NB4 (cell line): ENCODE results near the gene DPH6.

Experiments
- DNase-seq: peaks from one replicate; pipeline ENCODE4 v3.0.0; 2010; ENCODE audit warnings: low read depth
- H3K4me3 ChIP-seq: one replicate; pipeline ENCODE4 v1.5.1; 2011; ENCODE audit warnings: mild to moderate bottlenecking, low read depth, low read length, moderate library complexity
- CTCF ChIP-seq: IDR thresholded peaks from one replicate; pipeline ENCODE4 v1.5.1; 2012; ENCODE audit warnings: low read depth, low read length
- MAX ChIP-seq: IDR thresholded peaks from 2 replicates; pipeline ENCODE4 v1.6.1; 2011; ENCODE audit warnings: low read depth, low read length
- MYC ChIP-seq: IDR thresholded peaks from 2 replicates; pipeline ENCODE4 v1.6.1; 2011; ENCODE audit warnings: low read depth, low read length
- POLR2A ChIP-seq: IDR thresholded peaks from 2 replicates; pipeline ENCODE4 v1.6.1; 2011; ENCODE audit warnings: mild to moderate bottlenecking; ENCODE audit not compliant: insufficient read length; ENCODE audit errors: extremely low read depth

Gene DPH6

GRCh38 chr15:35327789-35328188 lies 218.2 kb downstream of the DPH6 start:
- no peak for TF ChIP-seq POLR2A
- no peak for TF ChIP-seq MYC
- TF ChIP-seq MAX = no peak
- no peak for TF ChIP-seq CTCF
- DNase-seq = no peak
- H3K4me3 ChIP-seq = no peak overlapping the region

- TF ChIP-seq MAX = no peak
- TF ChIP-seq CTCF = no peak
- no peak for TF ChIP-seq POLR2A
- TF ChIP-seq MYC = no peak
- H3K4me3 ChIP-seq = no peak overlapping the region
- no peak for DNase-seq
These were observed 220.5 kb downstream of the DPH6 start for GRCh38 chr15:35325374-35325941.

GRCh38 chr15:35323141-35323540 lies 222.8 kb downstream of the DPH6 start:
- no peak for TF ChIP-seq CTCF

GRCh38 chr15:35321926-35322325 lies 224.0 kb downstream of the DPH6 start:
- TF ChIP-seq POLR2A (no peak), MAX (no peak), CTCF (no peak), MYC (no peak)
- no peak overlapping the region for H3K4me3 ChIP-seq
- DNase-seq = no peak

More at GRCh38 chr15:35323141-35323540, 222.8 kb downstream of the DPH6 start:
- no peak overlapping the region for H3K4me3 ChIP-seq
- DNase-seq = no peak

GRCh38 chr15:35320911-35321310 lies 225.1 kb downstream of the DPH6 start:
- TF ChIP-seq CTCF = no peak
- TF ChIP-seq MYC = no peak
- no peak for TF ChIP-seq POLR2A
- no peak for TF ChIP-seq MAX

More at GRCh38 chr15:35320911-35321310, 225.1 kb downstream of the DPH6 start:
- no peak for DNase-seq
- H3K4me3 ChIP-seq = no peak overlapping the region
